ENCODE measurements around the gene SYP. TPM values are rescaled to one million over a fixed set of nuclear protein-coding genes. Genes with fewer than 3 reads are reported as not detected.

SYP gene
- total and polyA plus RNA-seq, 7 donors = 1.2 to 20.2 (median 8.0) TPM

DNA sequence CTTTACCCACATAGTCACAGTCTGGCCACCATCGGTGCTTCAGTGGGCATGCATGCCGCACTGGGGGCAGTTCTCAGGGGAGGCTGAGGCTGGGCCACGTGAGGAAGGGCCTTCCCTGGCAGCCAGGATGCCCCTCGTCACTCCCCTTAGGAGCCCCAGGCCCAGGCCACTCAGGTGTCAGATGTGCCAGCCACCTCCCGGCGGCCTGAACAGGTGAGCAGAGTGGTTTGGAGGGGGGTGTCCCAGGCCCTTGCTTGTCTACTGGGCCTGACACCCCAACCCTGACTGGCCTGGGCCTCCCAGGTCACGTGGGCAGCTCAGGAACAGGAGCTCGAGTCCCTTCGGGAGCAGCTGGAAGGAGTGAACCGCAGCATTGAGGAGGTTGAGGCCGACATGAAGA is 47.4 kb upstream of the SYP start:
- Histone ChIP-seq H3K9me3 (no peaks in the 10 kb centered on the region), H3K4me1 (no peaks in the 10 kb centered on the region), H3K4me3 (no peak overlapping the region), H3K27ac (no peak overlapping the region), H3K27me3 (no peaks in the 10 kb centered on the region), H3K36me3 (peaks cover 0 to 38% (median 9%) of the 10 kb centered on the region in 4 donors)
- intact Hi-C loops (cut with DNase I) = no loop called here
- 95 to 97% methylated on average over 11 of the region's 11 CpGs for WGBS, 2 donors
- TF ChIP-seq, protein P1, sequence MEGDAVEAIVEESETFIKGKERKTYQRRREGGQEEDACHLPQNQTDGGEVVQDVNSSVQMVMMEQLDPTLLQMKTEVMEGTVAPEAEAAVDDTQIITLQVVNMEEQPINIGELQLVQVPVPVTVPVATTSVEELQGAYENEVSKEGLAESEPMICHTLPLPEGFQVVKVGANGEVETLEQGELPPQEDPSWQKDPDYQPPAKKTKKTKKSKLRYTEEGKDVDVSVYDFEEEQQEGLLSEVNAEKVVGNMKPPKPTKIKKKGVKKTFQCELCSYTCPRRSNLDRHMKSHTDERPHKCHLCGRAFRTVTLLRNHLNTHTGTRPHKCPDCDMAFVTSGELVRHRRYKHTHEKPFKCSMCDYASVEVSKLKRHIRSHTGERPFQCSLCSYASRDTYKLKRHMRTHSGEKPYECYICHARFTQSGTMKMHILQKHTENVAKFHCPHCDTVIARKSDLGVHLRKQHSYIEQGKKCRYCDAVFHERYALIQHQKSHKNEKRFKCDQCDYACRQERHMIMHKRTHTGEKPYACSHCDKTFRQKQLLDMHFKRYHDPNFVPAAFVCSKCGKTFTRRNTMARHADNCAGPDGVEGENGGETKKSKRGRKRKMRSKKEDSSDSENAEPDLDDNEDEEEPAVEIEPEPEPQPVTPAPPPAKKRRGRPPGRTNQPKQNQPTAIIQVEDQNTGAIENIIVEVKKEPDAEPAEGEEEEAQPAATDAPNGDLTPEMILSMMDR (IDR thresholded peaks at IDR 0.05) = no peak
- TF ChIP-seq EP300 (IDR thresholded peaks at IDR 0.05) (no peak), POLR2A (IDR thresholded peaks at IDR 0.05) (no peak), POLR2AphosphoS5 (IDR thresholded peaks at IDR 0.05) (no peak)
- DNase-seq = no peak

GRCh38 chrX:49246541-49246940 is 46.5 kb upstream of the SYP start:
- Histone ChIP-seq H3K27me3 (no peaks in the 10 kb centered on the region), H3K4me3 (no peak overlapping the region), H3K27ac (no peak overlapping the region), H3K4me1 (no peaks in the 10 kb centered on the region), H3K9me3 (no peaks in the 10 kb centered on the region), H3K36me3 (peaks cover 0 to 39% (median 9%) of the 10 kb centered on the region in 4 donors)
- WGBS, 2 donors = 93 to 96% methylated on average over 10 of the region's 10 CpGs
- DNase-seq = no peak
- intact Hi-C loops (cut with DNase I) = no loop called here
- no peak for TF ChIP-seq EP300 (IDR thresholded peaks at IDR 0.05)
- TF ChIP-seq, protein P1 (IDR thresholded peaks at IDR 0.05) = no peak
- no peak for TF ChIP-seq POLR2AphosphoS5 (IDR thresholded peaks at IDR 0.05)
- no peak for TF ChIP-seq POLR2A (IDR thresholded peaks at IDR 0.05)

- Histone ChIP-seq H3K27ac (no peak overlapping the region), H3K4me3 (no peak overlapping the region), H3K36me3 (peaks cover 0 to 32% (median 8%) of the 10 kb centered on the region in 4 donors), H3K4me1 (no peaks in the 10 kb centered on the region), H3K27me3 (no peaks in the 10 kb centered on the region), H3K9me3 (no peaks in the 10 kb centered on the region)
- 93 to 100% methylated on average over 2 of the region's 2 CpGs for WGBS, 2 donors
- TF ChIP-seq EP300 (IDR thresholded peaks at IDR 0.05) = no peak
- TF ChIP-seq POLR2A (IDR thresholded peaks at IDR 0.05) = no peak
- TF ChIP-seq POLR2AphosphoS5 (IDR thresholded peaks at IDR 0.05) = no peak
- TF ChIP-seq, protein P1 (IDR thresholded peaks at IDR 0.05) = no peak
- intact Hi-C loops (cut with DNase I) = no loop called here
- DNase-seq = no peak
Measured at GRCh38 chrX:49244207-49244606, 44.2 kb upstream of the SYP start.

GRCh38 chrX:49243166-49243565 is 43.2 kb upstream of the SYP start:
- H3K9me3 ChIP-seq = no peaks in the 10 kb centered on the region
- H3K36me3 ChIP-seq = peaks cover 0 to 32% (median 5%) of the 10 kb centered on the region in 4 donors
- DNase-seq = peak; percentile 59
- TF ChIP-seq EP300 (IDR thresholded peaks at IDR 0.05) (no peak), POLR2AphosphoS5 (IDR thresholded peaks at IDR 0.05) (no peak), POLR2A (IDR thresholded peaks at IDR 0.05) (no peak)
- TF ChIP-seq, protein P1 (IDR thresholded peaks at IDR 0.05) = no peak
- intact Hi-C loops (cut with DNase I) = no loop called here
- no peak overlapping the region for H3K27ac ChIP-seq
- H3K4me1 ChIP-seq = no peaks in the 10 kb centered on the region
- H3K27me3 ChIP-seq = no peaks in the 10 kb centered on the region
- no peak overlapping the region for H3K4me3 ChIP-seq
- WGBS, 2 donors = 93 to 95% methylated on average over 12 of the region's 12 CpGs

GRCh38 chrX:49242545-49243066 is 42.6 kb upstream of the SYP start:
- H3K36me3 ChIP-seq = peaks cover 0 to 32% (median 5%) of the 10 kb centered on the region in 4 donors

More at GRCh38 chrX:49242545-49243066, 42.6 kb upstream of the SYP start:
- no peaks in the 10 kb centered on the region for H3K27me3 ChIP-seq
- DNase-seq = peak; percentile 37
- intact Hi-C loops (cut with DNase I) = no loop called here
- H3K4me1 ChIP-seq = no peaks in the 10 kb centered on the region
- TF ChIP-seq EP300 (IDR thresholded peaks at IDR 0.05) = no peak
- no peak for TF ChIP-seq POLR2A (IDR thresholded peaks at IDR 0.05)
- TF ChIP-seq, protein P1 (IDR thresholded peaks at IDR 0.05) = no peak
- H3K27ac ChIP-seq = no peak overlapping the region
- 96% methylated on average over 12 of the region's 12 CpGs for WGBS, 2 donors
- H3K4me3 ChIP-seq = no peak overlapping the region
- H3K9me3 ChIP-seq = no peaks in the 10 kb centered on the region

Measured in sigmoid colon (tissue), 7 donors.